GM12891 (cell line): ENCODE measurements around the gene ADGRG4.

Experiments
- POLR2A ChIP-seq: IDR thresholded peaks from 2 replicates; pipeline ENCODE4 v1.6.1; 2011; ENCODE audit warnings: low read depth, low read length, control low read depth
- POLR2AphosphoS5 ChIP-seq: IDR thresholded peaks from 2 replicates; pipeline ENCODE4 v1.6.1; 2011; ENCODE audit warnings: low read depth, low read length, control low read depth

GRCh38 chrX:136322064-136322463 lies 21.3 kb downstream of the ADGRG4 start:
- TF ChIP-seq POLR2AphosphoS5 (no peak), POLR2A (no peak)
